ENCODE data around the gene GPR108.

The GPR108 gene

DNA sequence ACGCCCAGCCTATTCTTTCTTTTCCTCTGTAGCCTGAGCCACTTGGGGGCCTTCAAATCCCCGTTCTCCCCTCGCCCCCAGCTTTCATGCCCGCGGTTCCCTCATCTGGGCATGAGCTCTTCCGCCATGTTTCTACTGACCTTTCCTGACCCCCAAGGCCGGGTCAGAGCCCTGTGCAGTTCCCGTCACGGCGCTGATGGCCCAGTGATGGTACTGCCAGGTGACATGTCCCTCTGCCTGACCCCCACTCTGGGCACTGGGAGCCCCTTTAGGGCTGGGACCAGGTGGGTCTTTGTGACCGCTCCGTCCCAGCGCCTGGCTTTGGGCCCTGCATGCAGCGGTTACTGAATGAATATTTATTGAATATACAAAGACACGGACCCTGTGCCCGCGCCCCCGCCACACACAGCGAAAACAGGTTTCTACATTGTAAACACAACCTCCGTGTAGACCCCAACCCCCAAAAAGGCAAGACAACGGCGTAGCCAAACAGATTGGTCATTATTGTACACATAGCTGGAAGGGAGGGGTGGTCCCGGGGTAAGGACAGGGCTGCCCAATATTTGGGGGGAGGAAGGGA is 7.7 kb downstream of the GPR108 start:
- Histone ChIP-seq H3K9me3 (ENCODE audit: control insufficient read depth, low read length) (no peaks in the 10 kb centered on the region), H3K27me3 (ENCODE audit: control insufficient read depth, insufficient read depth, low read length) (no peaks in the 10 kb centered on the region), H3K79me2 (no peaks in the 10 kb centered on the region), H2AFZ (no peak overlapping the region), H3K9ac (no peak overlapping the region), H3K36me3 (ENCODE audit: control insufficient read depth, insufficient read depth, low read length) (no peaks in the 10 kb centered on the region), H3K4me2 (ENCODE audit: low read length) (no peak overlapping the region), H3K27ac (no peak overlapping the region), H3K4me1 (no peaks in the 10 kb centered on the region), H3K4me3 (ENCODE audit: low read depth, low read length) (no peak overlapping the region)
- TF ChIP-seq, protein P1, sequence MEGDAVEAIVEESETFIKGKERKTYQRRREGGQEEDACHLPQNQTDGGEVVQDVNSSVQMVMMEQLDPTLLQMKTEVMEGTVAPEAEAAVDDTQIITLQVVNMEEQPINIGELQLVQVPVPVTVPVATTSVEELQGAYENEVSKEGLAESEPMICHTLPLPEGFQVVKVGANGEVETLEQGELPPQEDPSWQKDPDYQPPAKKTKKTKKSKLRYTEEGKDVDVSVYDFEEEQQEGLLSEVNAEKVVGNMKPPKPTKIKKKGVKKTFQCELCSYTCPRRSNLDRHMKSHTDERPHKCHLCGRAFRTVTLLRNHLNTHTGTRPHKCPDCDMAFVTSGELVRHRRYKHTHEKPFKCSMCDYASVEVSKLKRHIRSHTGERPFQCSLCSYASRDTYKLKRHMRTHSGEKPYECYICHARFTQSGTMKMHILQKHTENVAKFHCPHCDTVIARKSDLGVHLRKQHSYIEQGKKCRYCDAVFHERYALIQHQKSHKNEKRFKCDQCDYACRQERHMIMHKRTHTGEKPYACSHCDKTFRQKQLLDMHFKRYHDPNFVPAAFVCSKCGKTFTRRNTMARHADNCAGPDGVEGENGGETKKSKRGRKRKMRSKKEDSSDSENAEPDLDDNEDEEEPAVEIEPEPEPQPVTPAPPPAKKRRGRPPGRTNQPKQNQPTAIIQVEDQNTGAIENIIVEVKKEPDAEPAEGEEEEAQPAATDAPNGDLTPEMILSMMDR (IDR thresholded peaks at IDR 0.05) = no peak

DNA sequence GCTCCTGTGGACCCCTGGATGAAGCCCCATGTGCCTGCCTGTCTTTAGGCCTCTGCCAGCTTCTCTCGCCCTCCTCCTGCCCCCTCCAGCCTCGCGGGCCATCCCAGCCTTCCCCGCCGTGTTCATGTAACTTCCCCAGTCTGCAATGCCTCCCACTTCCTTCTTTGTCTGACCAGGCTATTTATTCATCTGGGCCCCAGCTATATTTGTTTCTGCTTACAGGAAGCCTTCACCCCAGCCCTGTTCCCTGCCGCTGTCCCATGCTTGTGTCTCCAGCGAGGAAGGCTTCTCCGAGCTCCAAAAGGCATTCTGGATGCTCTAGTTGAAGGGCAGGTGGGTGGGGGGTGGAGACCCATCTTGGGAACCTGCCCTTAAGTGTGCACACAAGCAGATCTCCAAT is 9.0 kb downstream of the GPR108 start:
- no peaks in the 10 kb centered on the region for H3K36me3 ChIP-seq (ENCODE audit: control insufficient read depth, insufficient read depth, low read length)
- no peaks in the 10 kb centered on the region for H3K4me1 ChIP-seq
- no peak overlapping the region for H3K9ac ChIP-seq
- H2AFZ ChIP-seq = no peak overlapping the region
- H3K27me3 ChIP-seq (ENCODE audit: control insufficient read depth, insufficient read depth, low read length) = no peaks in the 10 kb centered on the region
- no peaks in the 10 kb centered on the region for H3K9me3 ChIP-seq (ENCODE audit: control insufficient read depth, low read length)
- no peak overlapping the region for H3K27ac ChIP-seq
- no peak overlapping the region for H3K4me3 ChIP-seq (ENCODE audit: low read depth, low read length)
- TF ChIP-seq, protein P1 (IDR thresholded peaks at IDR 0.05) = no peak
- H3K79me2 ChIP-seq = no peaks in the 10 kb centered on the region
- no peak overlapping the region for H3K4me2 ChIP-seq (ENCODE audit: low read length)

DNA sequence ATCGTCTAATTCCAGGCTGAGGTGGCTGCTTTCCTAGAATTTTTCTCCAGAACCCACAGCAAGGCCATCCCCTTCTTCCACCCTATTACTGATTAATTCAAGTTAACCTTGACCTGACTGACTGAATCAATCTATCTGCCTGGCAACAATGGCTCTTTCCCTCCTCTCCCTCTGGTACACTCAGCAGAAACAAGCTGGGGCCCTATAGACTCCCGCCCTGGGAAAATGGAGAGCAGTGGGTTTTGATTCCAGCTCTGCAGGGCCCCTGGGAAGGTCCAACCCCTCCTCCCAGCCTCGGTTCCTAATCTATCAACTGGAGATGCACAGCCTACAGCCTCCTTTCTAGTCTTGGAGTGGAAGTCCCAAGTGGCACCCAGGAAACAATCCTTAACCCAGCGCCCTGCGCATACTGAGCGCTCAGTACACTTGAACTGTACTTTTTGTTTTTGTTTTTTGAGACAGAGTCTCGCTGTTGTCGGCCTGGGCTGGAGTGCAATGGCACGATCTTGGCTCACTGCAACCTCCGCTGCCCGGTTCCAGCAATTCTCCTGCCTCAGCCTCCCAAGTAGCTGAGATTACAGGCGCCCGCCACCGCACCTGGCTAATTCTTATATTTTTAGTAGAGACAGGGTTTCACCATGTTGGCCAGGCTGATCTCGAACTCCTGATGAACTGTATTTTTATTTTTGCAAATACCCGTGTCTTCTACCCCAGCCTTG is 11.7 kb downstream of the GPR108 start:
- Histone ChIP-seq H3K9me3 (ENCODE audit: control insufficient read depth, low read length) (no peaks in the 10 kb centered on the region), H3K4me3 (ENCODE audit: low read depth, low read length) (no peak overlapping the region), H3K4me1 (no peaks in the 10 kb centered on the region), H3K27ac (no peak overlapping the region), H2AFZ (no peak overlapping the region), H3K4me2 (ENCODE audit: low read length) (no peak overlapping the region), H3K79me2 (no peaks in the 10 kb centered on the region), H3K27me3 (ENCODE audit: control insufficient read depth, insufficient read depth, low read length) (no peaks in the 10 kb centered on the region), H3K36me3 (ENCODE audit: control insufficient read depth, insufficient read depth, low read length) (no peaks in the 10 kb centered on the region), H3K9ac (no peak overlapping the region)
- TF ChIP-seq, protein P1 (IDR thresholded peaks at IDR 0.05) = no peak

DNA sequence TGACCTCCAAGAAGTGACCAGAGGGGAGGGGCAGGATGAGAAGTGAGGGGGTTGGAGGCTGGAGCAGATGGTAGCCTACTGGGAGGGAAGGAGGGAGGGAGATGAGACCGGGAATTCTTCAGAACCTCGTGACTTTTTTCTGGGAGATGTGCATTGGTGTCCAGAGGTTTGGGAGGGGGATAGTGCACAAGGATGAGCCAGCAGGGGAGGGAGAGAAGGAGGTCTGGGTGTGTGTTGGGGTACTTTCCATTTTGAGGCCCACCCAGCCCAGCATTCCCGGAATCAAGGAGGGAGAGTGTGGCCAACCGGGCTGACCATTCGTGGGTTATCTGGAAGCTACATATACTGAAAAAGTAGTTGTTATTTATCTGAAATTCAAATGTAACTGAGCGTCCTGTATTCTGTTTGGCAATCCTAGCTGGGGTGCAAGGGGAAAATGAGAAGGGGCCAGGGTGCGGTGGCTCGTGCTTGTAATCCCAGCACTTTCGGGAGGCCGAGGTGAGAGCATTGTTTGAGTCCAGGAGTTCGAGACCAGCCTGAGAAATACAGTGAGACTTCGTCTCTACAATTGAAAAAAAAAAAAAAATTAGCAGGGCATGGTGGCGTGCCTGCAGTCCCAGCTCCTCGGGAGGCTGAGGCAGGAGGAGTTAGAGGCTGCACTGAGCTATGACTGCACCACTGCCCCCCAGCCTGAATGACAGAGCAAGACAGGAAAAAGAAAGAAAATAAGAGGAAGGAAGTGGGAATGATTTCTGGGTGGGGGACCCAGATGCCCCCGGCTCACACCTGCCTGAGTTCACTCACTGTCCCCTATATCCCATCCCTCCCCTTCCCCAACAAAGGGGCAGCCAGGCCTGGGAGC is 12.5 kb downstream of the GPR108 start:
- H3K4me3 ChIP-seq (ENCODE audit: low read depth, low read length) = no peak overlapping the region
- H3K36me3 ChIP-seq (ENCODE audit: control insufficient read depth, insufficient read depth, low read length) = no peaks in the 10 kb centered on the region
- no peak overlapping the region for H3K4me2 ChIP-seq (ENCODE audit: low read length)
- TF ChIP-seq, protein P1 (IDR thresholded peaks at IDR 0.05) = no peak
- H3K9me3 ChIP-seq (ENCODE audit: control insufficient read depth, low read length) = no peaks in the 10 kb centered on the region
- H3K79me2 ChIP-seq = no peaks in the 10 kb centered on the region
- no peak overlapping the region for H3K9ac ChIP-seq
- H3K27me3 ChIP-seq (ENCODE audit: control insufficient read depth, insufficient read depth, low read length) = no peaks in the 10 kb centered on the region
- no peak overlapping the region for H3K27ac ChIP-seq
- no peaks in the 10 kb centered on the region for H3K4me1 ChIP-seq
- H2AFZ ChIP-seq = no peak overlapping the region

Measured in parathyroid adenoma (tissue), 2 donors.